Measurements from ENCODE around the gene KLHL17. TPM values are rescaled to one million over a fixed set of nuclear protein-coding genes. Genes with fewer than 3 reads are reported as not detected.

KLHL17 gene
- total and polyA plus RNA-seq, 9 of the 15 experiments (the other 6 are each of a cell fraction or from before 2014, with no cell fraction given) = 0.14 to 84.8 (median 13.0) TPM

GRCh38 chr1:999725-1000356 lies 39.5 kb downstream of the KLHL17 start, which contains the start of gene HES4 (continued):
- no peak for TF ChIP-seq FOXO4 (CRISPR knock-in tag; IDR thresholded peaks at IDR 0.05)
- no peak for TF ChIP-seq ZNF586 (CRISPR knock-in tag; conservative IDR thresholded peaks at IDR 0.05)
- TF ChIP-seq CBX5 (IDR thresholded peaks at IDR 0.05; ENCODE audit: borderline replicate concordance, low read depth) = no peak
- TF ChIP-seq HEY1 (CRISPR knock-in tag; IDR thresholded peaks at IDR 0.05; ENCODE audit: borderline replicate concordance) = no peak
- TF ChIP-seq SNRNP70 (optimal IDR thresholded peaks at IDR 0.05; ENCODE audit: low read depth, low read length) = no peak
- no peak for TF ChIP-seq TFAP4 (CRISPR knock-in tag; IDR thresholded peaks at IDR 0.05; ENCODE audit: borderline replicate concordance)
- no peak for TF ChIP-seq FOXA1 (IDR thresholded peaks at IDR 0.05; ENCODE audit: borderline replicate concordance)
- no peak for TF ChIP-seq SMARCE1 (IDR thresholded peaks at IDR 0.05)
- TF ChIP-seq DPF2 (IDR thresholded peaks at IDR 0.05) = no peak
- TF ChIP-seq PHB (CRISPR knock-in tag; IDR thresholded peaks at IDR 0.05) = no peak
- TF ChIP-seq HDAC1 (IDR thresholded peaks at IDR 0.05) = no peak
- TF ChIP-seq HMGN3 (IDR thresholded peaks at IDR 0.05; ENCODE audit: borderline replicate concordance, extremely low read depth, insufficient read length, low read depth, low read length) = peak; percentile 2
- no peak for TF ChIP-seq MEF2D (tag; conservative IDR thresholded peaks at IDR 0.05; ENCODE audit: low read depth)
- TF ChIP-seq RFX1 (IDR thresholded peaks at IDR 0.05) = no peak
- no peak for TF ChIP-seq NR2C1 (IDR thresholded peaks at IDR 0.05)
- no peak for TF ChIP-seq NR2C1 (tag; IDR thresholded peaks at IDR 0.05)
- TF ChIP-seq MED1 (CRISPR knock-in tag; IDR thresholded peaks at IDR 0.05; ENCODE audit: borderline replicate concordance) = no peak
- no peak for TF ChIP-seq ZNF282 (CRISPR knock-in tag; IDR thresholded peaks at IDR 0.05)
- TF ChIP-seq RBBP5 (IDR thresholded peaks at IDR 0.05; ENCODE audit: borderline replicate concordance, insufficient read depth, low read length, poor library complexity, severe bottlenecking) = no peak
- TF ChIP-seq HINFP (tag; conservative IDR thresholded peaks at IDR 0.05; ENCODE audit: low read depth) = no peak
- no peak for TF ChIP-seq ZNF551 (CRISPR knock-in tag; IDR thresholded peaks at IDR 0.05)
- TF ChIP-seq CREB1 (IDR thresholded peaks at IDR 0.05) = no peak
- no peak for TF ChIP-seq CREB1 (CRISPR knock-in tag; IDR thresholded peaks at IDR 0.05)
- TF ChIP-seq MAFG (tag; conservative IDR thresholded peaks at IDR 0.05) = no peak
- no peak for TF ChIP-seq ZNF354B (CRISPR knock-in tag; IDR thresholded peaks at IDR 0.05)
- no peak for TF ChIP-seq RBM15 (IDR thresholded peaks at IDR 0.05; ENCODE audit: insufficient read depth, low read length)
- TF ChIP-seq PHB2 (IDR thresholded peaks at IDR 0.05; ENCODE audit: low read depth) = no peak
- no peak for TF ChIP-seq ZNF778 (CRISPR knock-in tag; IDR thresholded peaks at IDR 0.05)
- TF ChIP-seq EP400 (IDR thresholded peaks at IDR 0.05) = no peak
- no peak for TF ChIP-seq HMG20B (CRISPR knock-in tag; IDR thresholded peaks at IDR 0.05)
